Calu3 (cell line): Measurements from ENCODE around the gene CHERP. TPM values are rescaled to one million over a fixed set of nuclear protein-coding genes. Genes with fewer than 3 reads are reported as not detected.
"Not testable (repeated sequence)": the region's sequence is repeated elsewhere in the genome, so short reads cannot be mapped to it uniquely, and the experiment has no call there.

Source experiments
- BruUV-seq: library from RNA; stranded (reverse); fragments of 400-500 nt; replicated peaks from 2 replicates; lab custom pipeline; 2021; lab: Mats Ljungman, UMichigan
- CTCF ChIA-PET: fragments of 300-600 bp; sonication (Branson Sonifier 250); formaldehyde crosslinking; loops from one replicate; lab custom pipeline; 2022; ENCODE audit warnings: antibody characterized with exemption; lab: Charles Lee
- DNase-seq: peaks from one replicate; pipeline ENCODE4 v3.0.0; 2022
- H3K27ac Mint-ChIP-seq: one replicate; pipeline ENCODE4 v1.8.0; 2022; ENCODE audit warnings: mixed read lengths; ENCODE audit not compliant: unreplicated experiment
- H3K27me3 Mint-ChIP-seq: one replicate; pipeline ENCODE4 v1.8.0; 2022; ENCODE audit warnings: mixed read lengths; ENCODE audit not compliant: unreplicated experiment
- H3K36me3 Mint-ChIP-seq: one replicate; pipeline ENCODE4 v1.8.0; 2022; ENCODE audit warnings: mild to moderate bottlenecking, moderate library complexity, mixed read lengths; ENCODE audit not compliant: insufficient read depth, unreplicated experiment
- H3K4me1 Mint-ChIP-seq: one replicate; pipeline ENCODE4 v1.8.0; 2022; ENCODE audit warnings: mild to moderate bottlenecking, low read depth, mixed read lengths; ENCODE audit not compliant: unreplicated experiment
- H3K4me3 Mint-ChIP-seq: one replicate; pipeline ENCODE4 v1.8.0; 2022; ENCODE audit warnings: mild to moderate bottlenecking, low read depth, moderate library complexity, mixed read lengths; ENCODE audit not compliant: unreplicated experiment
- H3K9me3 Mint-ChIP-seq: one replicate; pipeline ENCODE4 v1.8.0; 2022; ENCODE audit warnings: low read depth, mixed read lengths; ENCODE audit not compliant: unreplicated experiment
- intact Hi-C: fragments of 100-400 bp; cut with micrococcal nuclease; formaldehyde crosslinking; loops from one replicate; pipeline ENCODE4 v1.10.0; 2022; ENCODE audit not compliant: unreplicated experiment
- total RNA-seq: library from RNA; stranded (reverse); gene quantifications from 2 replicates; pipeline ENCODE4 v1.2.3, GENCODE V29; 2022
- TF ChIP-seq, protein P1 (sequence below): fragments of 200-600 bp; IDR thresholded peaks from one replicate; pipeline ENCODE4 v1.8.0; 2022; ENCODE audit warnings: antibody characterized with exemption; ENCODE audit not compliant: unreplicated experiment

The CHERP gene
- total RNA-seq, 1 experiment from 2014 or later: 49.3 TPM

DNA sequence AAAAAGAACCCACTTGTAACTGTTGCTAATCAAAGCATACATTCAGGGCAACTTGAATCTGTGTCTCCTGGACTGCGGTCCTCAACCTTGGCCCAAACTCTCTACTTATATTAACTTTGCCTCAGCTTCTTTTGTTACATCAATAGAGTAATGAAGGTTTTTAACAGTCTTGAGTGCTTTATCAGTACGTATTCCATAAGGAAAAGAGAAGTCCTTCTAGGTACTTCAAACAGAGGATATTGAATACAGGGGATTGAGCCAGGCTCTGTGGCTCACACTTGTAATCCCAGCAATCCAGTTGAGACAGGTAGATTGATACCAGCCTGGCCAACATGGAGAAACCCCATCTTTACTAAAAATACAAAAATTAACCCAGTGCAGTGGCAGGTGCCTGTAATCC, 69.2 kb downstream of the CHERP start:
- TF ChIP-seq, protein P1, sequence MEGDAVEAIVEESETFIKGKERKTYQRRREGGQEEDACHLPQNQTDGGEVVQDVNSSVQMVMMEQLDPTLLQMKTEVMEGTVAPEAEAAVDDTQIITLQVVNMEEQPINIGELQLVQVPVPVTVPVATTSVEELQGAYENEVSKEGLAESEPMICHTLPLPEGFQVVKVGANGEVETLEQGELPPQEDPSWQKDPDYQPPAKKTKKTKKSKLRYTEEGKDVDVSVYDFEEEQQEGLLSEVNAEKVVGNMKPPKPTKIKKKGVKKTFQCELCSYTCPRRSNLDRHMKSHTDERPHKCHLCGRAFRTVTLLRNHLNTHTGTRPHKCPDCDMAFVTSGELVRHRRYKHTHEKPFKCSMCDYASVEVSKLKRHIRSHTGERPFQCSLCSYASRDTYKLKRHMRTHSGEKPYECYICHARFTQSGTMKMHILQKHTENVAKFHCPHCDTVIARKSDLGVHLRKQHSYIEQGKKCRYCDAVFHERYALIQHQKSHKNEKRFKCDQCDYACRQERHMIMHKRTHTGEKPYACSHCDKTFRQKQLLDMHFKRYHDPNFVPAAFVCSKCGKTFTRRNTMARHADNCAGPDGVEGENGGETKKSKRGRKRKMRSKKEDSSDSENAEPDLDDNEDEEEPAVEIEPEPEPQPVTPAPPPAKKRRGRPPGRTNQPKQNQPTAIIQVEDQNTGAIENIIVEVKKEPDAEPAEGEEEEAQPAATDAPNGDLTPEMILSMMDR: no peak
- no peaks in the 10 kb centered on the region for H3K9me3 Mint-ChIP-seq
- no peaks in the 10 kb centered on the region for H3K27me3 Mint-ChIP-seq
- CTCF ChIA-PET: interaction anchor here (0.6 kb wide), 2 partner anchors 70 to 1925 kb away, joined by 4 read pairs; no protein-coding TSS in a partner anchor
- H3K4me1 Mint-ChIP-seq: peaks cover 24% of the 10 kb centered on the region
- peaks cover 8% of the 10 kb centered on the region for H3K36me3 Mint-ChIP-seq
- BruUV-seq: no TSS peak
- no peak overlapping the region for H3K4me3 Mint-ChIP-seq
- intact Hi-C loops: no loop called here
- H3K27ac Mint-ChIP-seq: no peak overlapping the region
- no peak for DNase-seq

DNA sequence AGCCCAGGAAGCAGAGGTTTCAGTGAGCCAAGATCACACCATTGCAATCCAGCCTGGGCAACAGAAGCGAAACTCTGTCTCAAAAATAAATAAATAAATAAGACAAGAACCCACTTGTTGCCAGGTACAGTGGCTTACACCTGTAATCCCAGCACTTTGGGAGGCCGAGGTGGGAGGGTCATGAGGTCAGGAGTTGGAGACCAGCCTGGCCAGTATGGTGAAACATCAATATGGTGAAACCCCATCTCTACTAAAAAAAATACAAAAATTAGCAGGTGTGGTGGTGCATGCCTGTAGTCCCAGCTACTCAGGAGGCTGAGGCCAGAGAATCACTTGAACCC, 69.7 kb downstream of the CHERP start:
- intact Hi-C loops, H3K9me3 Mint-ChIP-seq, BruUV-seq, DNase-seq, H3K27ac Mint-ChIP-seq, H3K36me3 Mint-ChIP-seq, H3K27me3 Mint-ChIP-seq: not testable (repeated sequence)
- peak overlapping the region; percentile 75 for H3K4me3 Mint-ChIP-seq
- peaks cover 24% of the 10 kb centered on the region for H3K4me1 Mint-ChIP-seq
- CTCF ChIA-PET: interaction anchor here (0.6 kb wide), 1 partner anchor 1925 kb away, joined by 4 read pairs; no protein-coding TSS in a partner anchor

DNA sequence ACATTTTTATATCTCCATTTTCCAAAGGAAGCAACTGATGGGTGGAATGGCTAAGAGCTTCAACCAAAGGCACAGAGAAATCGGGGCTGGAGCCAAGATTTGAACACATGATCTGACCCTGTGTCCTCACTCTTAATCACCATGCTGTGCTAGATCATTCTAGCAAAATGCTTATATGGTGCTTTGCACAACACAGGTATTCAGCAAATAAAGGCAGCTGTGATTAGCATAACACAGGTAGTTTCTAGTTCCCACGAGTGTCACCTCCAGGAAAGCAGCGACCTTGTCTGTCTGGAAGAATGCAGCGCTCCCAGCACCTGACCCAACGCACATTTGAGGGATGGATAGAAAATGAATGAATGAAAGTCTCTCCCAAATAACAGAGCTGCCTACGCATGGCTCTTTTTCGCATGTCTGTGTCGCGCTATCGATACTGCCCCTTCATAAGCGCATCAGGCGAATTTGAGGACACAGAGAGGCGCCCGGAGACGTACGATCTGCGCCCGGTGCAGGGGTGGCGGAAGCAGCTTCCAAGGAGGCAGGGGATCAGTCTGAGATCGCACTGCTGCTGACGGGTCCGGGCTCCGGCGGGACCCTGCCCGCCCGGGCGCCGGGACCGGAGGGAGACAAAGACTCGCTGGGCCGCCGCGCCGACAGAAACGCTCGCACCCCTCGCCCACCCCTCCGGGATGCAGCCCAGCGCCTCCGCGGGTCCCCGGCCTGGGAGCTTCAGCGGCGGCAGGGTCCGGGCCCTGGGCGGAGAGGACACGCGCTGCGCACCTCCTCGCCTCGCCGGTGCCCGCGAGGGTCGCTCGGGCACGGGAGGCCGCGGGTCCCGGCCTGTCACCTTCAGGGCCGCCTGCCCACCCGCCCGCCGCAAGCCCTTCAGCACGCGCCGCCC, 71.1 kb downstream of the CHERP start:
- TF ChIP-seq, protein P1: no peak
- CTCF ChIA-PET: interaction anchor here (0.6 to 0.7 kb wide), 2 partner anchors 25 to 43 kb away, joined by 3 to 4 read pairs; partner anchors contain the start of genes C19orf44 and CALR3
- Mint-ChIP-seq H3K4me1 (peaks cover 24% of the 10 kb centered on the region), H3K9me3 (no peaks in the 10 kb centered on the region), H3K36me3 (peaks cover 8% of the 10 kb centered on the region), H3K27ac (no peak overlapping the region), H3K4me3 (peak overlapping the region; percentile 75), H3K27me3 (no peaks in the 10 kb centered on the region)
- BruUV-seq: TSS peak; percentile 36
- intact Hi-C loops: no loop called here
- DNase-seq: no peak

DNA sequence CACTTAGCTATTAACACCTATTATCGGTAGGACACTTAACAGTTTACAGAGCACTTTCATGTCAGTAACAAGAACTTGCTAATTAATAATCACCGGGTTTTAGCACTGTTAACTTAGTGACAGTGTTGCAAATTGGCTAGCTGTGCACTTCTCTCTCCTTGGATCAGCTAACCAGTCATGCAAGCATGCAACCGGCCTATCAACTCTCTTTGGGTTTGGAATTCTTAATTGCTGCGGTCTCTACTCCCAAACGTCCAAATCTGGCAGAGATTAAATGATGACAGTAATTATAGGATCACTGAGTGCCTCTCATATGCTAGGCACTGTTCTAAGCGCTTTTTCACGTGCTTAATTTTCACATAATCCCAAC, 71.7 kb downstream of the CHERP start:
- no peaks in the 10 kb centered on the region for H3K27me3 Mint-ChIP-seq
- BruUV-seq: no TSS peak
- intact Hi-C loops: no loop called here
- TF ChIP-seq, protein P1: no peak
- no peak for DNase-seq
- peaks cover 24% of the 10 kb centered on the region for H3K4me1 Mint-ChIP-seq
- peaks cover 8% of the 10 kb centered on the region for H3K36me3 Mint-ChIP-seq
- H3K4me3 Mint-ChIP-seq: peak overlapping the region; percentile 75
- no peak overlapping the region for H3K27ac Mint-ChIP-seq
- CTCF ChIA-PET: interaction anchor here (0.6 to 0.7 kb wide), 2 partner anchors 26 to 43 kb away, joined by 3 to 4 read pairs; partner anchors contain the start of genes C19orf44 and CALR3
- no peaks in the 10 kb centered on the region for H3K9me3 Mint-ChIP-seq

Other genes with a start within 250 kb of the CHERP start
- gene KLF2, start 217.6 kb downstream of the CHERP start, total RNA-seq: 2.5 and 5.0 TPM in 2 replicates
- 24.2 and 25.6 TPM in 2 replicates for gene EPS15L1, start 70.5 kb downstream of the CHERP start, total RNA-seq
- not detected in 2 replicates for gene CALR3, start 46.3 kb downstream of the CHERP start, total RNA-seq
- gene C19orf44, start 46.0 kb downstream of the CHERP start, total RNA-seq: 4.5 and 4.8 TPM in 2 replicates
- gene SLC35E1, start 30.0 kb upstream of the CHERP start, total RNA-seq: 41.6 and 46.4 TPM in 2 replicates
- 9.0 and 9.6 TPM in 2 replicates for gene MED26, start 85.8 kb upstream of the CHERP start, total RNA-seq
- gene SMIM7, start 117.7 kb upstream of the CHERP start, total RNA-seq: 40.9 and 42.3 TPM in 2 replicates
- gene TMEM38A, start 118.7 kb upstream of the CHERP start, total RNA-seq: 19.2 and 20.1 TPM in 2 replicates
- gene NWD1, start 177.4 kb upstream of the CHERP start, total RNA-seq: 0.93 and 1.4 TPM in 2 replicates